Renal cortical epithelial cell (primary cell): ENCODE data around the gene ESRRA. TPM values are rescaled to one million over a fixed set of nuclear protein-coding genes. Genes with fewer than 3 reads are reported as not detected.
A peak's percentile ranks its signal among the peaks of the same experiment; 100 is the strongest.
"Not testable (repeated sequence)": the region's sequence is repeated elsewhere in the genome, so short reads cannot be mapped to it uniquely, and the experiment has no call there.

ENCODE experiments used
- DNase-seq: peaks from one replicate; pipeline ENCODE4 v3.0.0-alpha.2; 2011; ENCODE audit warnings: low read depth
- total RNA-seq: library from RNA; depleted of rRNA; stranded (reverse); fragments of >200 nt; gene quantifications from 2 replicates; pipeline ENCODE4 v1.2.3, GENCODE V29; 2014

The ESRRA gene
- total RNA-seq, 1 donor from 2014 or later, result 54.0 TPM

DNA sequence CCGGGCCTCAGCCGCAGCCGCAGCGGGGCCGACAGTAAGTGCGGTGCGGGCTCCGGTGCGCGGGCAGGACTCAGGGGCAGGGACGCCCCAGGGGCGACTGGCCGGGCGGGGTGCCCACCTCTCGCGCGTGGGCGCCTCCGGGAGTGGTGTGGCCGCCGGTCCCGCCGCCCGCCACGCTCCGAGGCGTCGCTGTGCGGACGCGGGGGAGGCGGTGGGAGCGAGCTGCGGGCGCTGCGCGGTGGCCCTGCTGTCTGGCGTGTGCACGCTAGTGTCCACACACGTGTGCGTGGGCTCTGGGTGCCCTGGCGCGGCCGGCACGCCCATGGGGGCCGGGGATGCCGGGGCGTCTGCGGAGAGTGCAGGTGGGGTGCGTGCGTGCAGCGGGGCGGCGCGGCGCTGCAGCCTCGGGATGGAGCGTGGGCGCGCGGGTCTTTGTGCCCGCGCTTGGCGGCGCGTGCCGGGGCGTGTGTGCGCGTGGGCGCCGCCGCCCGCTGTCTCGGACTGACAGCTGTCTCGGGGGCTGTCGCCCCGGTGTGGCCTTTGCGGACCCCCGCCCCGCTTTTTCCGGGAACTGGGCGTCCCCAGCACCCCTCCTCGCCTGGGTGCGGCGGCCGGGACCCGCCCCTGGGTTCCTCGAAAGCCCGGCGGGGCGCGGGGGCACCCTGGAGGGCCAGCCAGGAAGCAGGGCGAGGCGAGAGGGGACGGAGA lies 13.4 kb upstream of the ESRRA start:
- no peak for DNase-seq

DNA sequence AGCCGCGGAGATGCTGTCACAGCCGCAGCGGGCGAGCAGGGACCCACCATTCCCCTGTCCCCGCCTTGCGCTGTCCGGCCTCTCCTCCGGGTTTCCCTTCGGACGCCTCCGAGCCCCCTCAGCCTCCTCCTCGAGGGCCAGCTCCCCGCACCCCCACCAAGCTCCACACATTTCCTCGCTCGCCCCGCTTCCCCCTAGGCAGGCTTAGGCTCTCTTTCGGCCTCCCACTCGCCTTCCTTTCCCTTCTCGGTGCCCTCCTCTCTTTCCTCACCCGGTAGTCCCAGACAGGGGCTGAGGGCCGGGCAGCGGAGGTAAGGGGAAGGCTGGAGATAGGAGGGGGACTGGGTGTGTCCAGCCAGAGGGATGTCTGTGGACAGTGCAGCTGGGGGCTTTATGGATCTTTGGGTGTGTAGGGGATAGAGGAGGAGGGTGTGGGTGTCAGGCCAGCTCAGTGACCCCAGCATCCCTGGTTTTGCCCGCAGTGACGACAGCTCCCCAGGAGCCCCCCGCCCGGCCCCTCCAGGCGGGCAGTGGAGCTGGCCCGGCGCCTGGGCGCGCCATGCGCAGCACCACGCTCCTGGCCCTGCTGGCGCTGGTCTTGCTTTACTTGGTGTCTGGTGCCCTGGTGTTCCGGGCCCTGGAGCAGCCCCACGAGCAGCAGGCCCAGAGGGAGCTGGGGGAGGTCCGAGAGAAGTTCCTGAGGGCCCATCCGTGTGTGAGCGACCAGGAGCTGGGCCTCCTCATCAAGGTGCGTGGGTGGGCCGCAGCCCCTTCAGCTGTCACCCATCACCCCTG lies 12.7 kb upstream of the ESRRA start:
- no peak for DNase-seq

DNA sequence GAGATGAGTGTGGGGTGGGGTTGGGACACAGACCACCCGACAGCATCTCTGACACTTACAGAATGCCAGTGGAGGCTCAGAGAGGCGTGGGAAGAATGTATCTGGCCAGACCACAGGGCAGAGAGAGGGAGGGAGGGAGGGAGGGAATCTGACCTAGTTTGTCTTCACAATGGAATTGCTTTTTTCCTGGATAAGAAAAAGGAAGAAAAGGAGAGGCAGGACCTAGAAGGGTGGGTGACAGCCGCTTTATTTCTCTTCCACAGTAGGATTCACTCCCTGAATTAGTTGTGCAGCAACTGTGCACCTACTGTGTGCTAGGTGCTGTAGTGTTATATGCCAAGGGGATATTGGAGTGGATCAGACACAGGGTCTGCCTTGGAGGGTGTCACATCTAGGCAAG lies 10.6 kb upstream of the ESRRA start:
- DNase-seq, result peak; percentile 33

DNA sequence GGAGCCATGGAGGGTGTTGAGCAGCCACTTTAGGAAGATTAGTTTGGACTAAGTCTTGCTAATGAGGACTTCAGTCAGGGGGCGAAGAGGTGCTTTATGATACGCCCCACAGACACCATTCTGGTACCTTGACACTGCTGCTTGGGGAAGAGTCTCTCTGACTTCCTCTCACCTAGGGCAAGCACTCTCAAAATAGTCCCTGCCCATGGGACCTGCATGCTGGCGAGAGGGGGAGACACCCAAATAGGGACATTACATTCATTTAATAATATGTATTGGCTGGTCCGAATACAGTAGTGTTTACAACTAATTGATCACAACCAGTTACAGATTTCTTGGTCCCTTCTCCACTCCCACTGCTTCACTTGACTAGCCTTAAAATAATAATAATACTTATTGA lies 9.6 kb upstream of the ESRRA start:
- no peak for DNase-seq

DNA sequence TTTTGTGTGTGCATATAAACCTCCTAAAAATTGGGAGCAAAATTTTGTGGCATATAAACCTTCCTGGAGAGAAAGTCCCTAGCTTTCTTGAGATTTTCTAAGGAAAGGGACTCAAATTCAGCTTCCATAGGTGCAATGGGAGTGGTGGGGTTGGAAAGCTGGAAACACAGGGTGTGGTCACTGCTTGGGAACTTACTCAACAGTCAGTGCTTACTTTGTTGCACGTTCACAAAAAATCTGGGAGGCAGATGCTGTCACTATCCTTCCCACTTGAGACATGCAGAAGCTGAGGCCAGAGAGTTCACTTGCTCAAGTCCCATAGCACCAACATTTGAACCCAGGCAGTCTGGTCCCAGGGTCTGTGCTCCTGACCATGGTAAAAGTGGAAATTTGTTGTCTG lies 9.1 kb upstream of the ESRRA start:
- DNase-seq, result no peak

DNA sequence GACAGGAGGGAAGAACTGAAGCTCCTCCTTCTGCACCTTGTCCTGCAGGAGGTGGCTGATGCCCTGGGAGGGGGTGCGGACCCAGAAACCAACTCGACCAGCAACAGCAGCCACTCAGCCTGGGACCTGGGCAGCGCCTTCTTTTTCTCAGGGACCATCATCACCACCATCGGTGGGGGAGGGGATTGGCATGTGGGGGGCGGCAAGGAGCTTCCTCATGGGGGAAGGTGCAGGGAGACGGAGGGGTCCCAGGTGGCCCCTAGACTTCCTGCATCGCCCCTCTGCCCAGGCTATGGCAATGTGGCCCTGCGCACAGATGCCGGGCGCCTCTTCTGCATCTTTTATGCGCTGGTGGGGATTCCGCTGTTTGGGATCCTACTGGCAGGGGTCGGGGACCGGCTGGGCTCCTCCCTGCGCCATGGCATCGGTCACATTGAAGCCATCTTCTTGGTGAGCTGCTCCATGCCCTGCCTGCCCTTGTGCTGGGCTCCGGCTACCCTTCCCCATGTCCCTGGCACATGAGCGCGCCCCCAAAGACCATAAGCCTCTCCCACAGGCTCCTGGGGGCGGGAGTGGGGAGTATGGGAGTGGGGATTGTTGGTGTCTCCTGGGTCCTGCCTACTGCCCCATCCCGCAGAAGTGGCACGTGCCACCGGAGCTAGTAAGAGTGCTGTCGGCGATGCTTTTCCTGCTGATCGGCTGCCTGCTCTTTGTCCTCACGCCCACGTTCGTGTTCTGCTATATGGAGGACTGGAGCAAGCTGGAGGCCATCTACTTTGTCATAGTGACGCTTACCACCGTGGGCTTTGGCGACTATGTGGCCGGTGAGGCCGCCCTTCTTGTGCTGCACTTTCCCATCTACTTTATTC lies 8.3 kb upstream of the ESRRA start:
- DNase-seq, result no peak

DNA sequence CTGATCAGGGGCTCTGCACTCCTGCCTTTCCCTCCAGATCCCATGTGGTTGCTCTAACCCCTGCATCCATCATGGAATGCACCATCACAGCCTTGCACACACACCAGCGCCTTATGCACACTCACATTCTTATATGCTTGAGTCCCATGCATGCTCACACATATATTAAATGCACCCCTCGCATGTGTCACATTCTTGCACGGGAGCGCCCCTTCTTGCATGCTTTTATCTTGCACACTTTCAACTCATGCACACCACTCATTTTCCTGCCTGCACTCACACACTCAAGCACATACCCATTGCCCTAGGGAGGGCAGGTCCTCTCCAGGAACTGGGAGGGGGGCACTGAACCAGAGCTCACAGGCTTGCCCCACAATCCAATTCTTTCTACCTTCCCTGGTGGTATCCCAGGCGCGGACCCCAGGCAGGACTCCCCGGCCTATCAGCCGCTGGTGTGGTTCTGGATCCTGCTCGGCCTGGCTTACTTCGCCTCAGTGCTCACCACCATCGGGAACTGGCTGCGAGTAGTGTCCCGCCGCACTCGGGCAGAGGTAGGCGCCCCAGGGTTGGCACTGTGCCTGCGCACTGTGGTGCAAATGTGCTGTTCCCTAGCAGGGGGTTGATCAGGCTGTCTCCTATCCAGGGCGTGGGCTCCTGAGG lies 7.5 kb upstream of the ESRRA start:
- peak; percentile 45 for DNase-seq

DNA sequence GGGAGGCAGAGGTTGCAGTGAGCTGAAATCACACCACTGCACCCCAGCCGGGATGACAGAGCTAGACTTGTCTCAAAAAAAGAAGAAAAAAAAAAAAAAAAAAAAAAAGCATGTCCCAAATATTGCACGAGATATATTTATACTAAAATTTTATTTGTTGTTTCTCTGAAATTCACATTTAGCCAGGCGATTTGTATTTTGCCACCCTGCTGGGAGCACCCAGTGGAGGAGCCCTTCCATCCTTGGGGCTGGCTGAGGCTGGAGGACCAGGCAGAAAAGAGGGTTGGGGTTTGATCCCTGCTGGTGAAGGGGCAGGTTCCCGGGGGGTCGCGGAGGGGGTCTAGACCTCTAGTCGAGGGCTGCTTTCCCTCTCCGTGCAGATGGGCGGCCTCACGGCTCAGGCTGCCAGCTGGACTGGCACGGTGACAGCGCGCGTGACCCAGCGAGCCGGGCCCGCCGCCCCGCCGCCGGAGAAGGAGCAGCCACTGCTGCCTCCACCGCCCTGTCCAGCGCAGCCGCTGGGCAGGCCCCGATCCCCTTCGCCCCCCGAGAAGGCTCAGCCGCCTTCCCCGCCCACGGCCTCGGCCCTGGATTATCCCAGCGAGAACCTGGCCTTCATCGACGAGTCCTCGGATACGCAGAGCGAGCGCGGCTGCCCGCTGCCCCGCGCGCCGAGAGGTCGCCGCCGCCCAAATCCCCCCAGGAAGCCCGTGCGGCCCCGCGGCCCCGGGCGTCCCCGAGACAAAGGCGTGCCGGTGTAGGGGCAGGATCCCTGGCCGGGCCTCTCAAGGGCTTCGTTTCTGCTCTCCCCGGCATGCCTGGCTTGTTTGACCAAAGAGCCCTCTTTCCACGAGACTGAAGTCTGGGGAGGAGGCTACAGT lies 6.1 kb upstream of the ESRRA start:
- DNase-seq, result no peak

DNA sequence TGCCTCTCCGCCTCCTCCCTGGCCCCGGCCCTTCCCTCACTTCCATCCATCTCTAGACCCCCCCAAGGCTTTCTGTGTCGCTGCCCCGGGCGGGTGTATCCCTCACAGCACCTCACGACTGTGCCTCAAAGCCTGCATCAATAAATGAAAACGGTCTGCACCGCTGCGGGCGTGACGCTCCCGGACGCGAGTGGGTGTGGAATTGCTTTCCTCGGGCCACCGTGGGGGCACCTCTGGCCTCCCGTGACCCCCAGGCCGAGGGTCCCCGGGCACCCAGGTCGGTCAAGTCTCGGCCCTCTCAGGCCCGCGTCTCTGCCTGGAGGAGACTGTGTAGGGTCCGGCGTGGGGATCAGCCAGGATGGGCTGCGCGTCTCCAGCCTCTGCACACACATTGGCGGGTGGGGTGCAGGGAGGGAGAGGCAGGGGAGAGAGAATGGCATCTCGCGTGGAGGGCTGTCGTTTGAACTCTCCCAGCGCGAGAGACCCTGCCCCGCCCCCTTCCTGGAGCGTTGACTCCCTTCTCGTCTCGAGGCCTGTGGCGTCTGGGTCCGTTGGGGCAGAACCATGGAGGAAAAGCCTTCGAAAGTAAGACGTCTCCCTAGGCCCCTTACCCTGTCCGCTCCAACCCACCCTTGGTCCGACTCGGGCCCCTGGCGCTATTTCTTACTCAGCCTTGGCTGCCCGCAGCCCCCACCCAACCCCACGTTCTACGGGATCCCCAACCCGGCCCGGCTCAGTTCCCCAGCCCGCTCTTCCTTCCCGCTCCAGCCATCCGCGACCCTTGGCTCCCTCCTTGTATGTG lies 5.3 kb upstream of the ESRRA start, which contains the start of gene CATSPERZ:
TSS of gene CATSPERZ (plus strand) at position 512 of the 802 bp plus-strand sequence. CDS start at position 565, 53 bp downstream.
- DNase-seq, result no peak

DNA sequence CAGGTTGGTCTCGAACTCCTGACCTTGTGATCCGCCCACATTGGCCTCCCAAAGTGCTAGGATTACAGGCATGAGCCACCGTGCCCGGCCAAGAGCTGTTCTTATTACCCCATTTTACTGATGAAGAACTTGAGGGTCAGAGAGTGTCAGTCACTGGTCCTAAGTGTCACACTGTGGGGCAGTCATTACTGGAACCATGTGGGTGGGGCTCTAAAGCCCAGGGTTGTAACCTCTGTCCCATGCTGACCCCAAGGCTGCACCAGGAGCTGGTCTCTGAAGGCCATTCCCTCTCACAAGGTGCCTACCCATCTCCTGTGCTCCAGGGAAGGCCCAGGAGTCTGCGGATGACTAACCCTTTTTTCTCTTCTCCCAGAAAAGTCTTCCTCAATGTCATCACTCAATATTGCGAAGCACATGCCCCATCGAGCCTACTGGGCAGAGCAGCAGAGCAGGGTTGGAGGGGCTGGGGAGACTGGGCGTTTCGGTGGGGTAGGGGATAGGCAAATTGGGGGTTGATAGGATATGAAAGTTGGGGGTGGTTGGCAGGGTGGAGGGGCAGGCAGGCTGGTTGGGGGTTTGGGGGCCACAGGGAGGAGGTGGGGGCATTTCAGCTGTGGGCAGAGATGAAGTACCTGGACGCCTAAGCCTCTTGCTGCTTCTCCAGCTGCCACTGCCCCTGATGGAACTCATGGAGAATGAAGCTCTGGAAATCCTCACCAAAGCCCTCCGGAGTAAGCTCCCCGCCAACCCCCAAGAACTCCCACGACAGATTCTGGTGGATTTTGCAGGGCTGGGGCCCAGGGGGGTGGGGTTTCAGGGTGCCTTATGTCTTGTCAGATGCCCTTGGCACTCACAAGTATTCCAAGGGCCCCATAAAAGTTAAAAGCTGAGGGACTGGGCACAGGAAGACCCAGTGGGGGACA lies 2.0 kb upstream of the ESRRA start:
- DNase-seq, result no peak

DNA sequence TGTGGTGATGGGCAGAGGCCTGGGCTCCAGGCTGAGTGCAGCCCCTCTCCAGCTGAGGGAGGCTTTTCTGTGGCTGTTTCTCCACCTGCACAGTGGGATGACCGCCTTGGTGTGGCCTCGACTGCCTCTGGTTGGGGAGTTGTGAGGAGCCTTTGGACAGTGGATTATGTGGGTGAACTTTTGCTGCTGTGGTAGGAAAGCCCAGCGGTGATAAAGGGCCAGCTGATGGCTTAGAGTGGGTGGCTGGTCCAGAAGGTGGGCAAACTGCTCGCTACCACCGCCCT lies 1.4 kb upstream of the ESRRA start:
- no peak for DNase-seq

DNA sequence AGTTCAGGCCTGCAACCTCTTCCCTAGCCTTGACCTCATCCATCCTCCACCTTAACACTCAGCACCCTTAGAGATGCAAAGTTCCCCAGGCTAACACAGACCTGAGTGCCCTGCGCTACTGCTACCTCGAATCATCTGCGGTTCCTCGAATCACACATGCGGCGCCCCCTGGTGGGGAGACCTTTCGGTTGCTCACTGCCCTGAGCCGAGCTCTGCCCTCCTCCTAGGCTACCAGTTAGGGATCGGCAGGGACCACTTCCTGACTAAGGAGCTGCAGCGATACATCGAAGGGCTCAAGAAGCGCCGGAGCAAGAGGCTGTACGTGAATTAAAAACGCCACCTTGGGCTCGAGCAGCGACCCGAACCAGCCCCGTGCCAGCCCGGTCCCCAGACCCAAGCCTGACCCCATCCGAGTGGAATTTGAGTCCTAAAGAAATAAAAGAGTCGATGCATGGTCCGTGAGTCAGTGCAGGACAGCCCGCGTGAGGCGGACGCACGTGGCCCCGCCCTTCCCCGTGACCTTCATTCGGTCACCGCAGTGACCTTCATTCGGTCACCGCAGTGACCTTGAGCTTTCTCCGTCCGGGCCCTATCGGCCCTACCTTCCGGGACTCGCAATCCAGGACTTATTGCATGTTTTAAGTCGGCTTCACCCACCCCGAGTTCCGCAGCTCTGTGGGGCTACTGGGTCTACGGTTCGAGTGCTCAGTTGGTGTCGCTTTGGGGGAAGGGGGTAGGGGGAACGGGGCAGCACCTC lies 830 bp upstream of the ESRRA start:
- peak; percentile 82 for DNase-seq

DNA sequence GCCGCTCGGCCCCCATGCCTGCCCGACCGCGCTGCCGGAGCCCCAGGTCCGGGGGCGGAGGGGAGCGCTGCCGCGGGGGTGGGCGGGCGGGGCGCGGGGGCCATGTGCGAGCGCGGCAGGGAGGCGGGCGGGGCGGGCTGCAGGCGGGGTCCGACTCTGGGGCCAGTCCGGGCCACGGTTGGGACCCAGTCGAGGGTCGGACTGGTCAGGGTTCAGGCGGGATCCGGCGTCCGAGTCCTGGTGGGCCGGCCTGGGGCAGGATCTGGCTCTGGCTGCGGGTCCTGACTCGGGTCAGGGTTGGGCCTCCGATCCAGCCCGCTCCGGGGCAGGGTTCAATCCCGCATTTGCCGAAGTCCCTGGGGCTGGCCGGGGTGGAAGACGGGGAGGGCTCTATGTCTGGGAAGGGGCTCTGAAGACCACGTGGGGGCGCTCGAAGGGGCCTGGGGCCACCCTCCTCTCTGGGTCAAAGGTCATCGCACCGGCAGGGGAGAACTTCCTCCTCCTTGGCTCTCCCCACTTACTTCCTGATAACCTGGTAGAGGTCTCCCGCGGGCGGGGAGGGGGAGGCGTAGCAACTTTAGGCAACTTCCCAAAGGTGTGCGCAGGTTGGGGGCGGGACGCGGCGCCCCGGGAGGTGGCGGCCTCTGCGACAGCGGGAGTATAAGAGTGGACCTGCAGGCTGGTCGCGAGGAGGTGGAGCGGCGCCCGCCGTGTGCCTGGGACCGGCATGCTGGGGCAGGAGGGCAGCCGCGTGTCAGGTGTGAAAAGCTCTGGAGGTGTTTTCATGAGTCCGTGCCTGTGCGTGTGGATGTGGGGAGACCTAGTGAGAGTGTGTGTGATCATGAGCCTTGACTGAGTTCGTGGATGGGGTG lies 603 bp downstream of the ESRRA start:
- no peak for DNase-seq

DNA sequence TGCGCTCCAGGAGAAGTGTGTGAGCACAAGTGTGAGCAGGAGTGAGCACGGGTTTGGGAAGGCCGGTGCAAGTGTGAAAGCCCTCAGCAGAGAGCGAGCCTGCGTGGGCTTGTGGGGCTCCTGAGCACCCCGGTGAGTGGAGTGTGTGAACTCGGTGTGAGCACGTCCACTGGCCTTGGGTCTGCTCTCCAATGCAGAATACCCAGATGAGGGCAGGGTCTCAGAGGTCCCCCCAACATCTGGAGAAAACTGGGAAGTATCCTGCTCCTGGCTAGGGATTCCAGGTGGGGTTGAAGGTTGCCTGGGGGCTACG lies 1.2 kb downstream of the ESRRA start:
- no peak for DNase-seq

DNA sequence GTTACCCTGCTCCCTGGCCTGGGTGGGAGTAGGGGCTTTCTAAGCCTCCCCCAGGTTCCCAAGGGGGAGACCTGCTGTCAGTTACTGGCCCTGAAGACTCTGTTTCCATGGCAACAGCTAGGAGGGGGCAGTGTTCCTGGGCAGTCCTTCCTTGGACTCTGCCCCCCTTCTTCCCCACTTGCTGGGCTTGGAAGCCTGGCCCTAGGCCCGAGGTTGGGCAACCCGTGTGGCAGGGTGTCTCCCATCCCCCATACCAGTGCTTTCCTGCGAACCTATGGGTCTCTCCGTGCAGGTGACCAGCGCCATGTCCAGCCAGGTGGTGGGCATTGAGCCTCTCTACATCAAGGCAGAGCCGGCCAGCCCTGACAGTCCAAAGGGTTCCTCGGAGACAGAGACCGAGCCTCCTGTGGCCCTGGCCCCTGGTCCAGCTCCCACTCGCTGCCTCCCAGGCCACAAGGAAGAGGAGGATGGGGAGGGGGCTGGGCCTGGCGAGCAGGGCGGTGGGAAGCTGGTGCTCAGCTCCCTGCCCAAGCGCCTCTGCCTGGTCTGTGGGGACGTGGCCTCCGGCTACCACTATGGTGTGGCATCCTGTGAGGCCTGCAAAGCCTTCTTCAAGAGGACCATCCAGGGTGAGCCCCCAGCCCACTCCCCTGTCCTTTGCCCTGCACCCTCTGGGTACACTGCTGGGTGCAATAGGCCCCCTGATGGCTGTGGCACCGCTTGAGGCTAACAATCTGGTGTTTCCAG lies 1.7 kb downstream of the ESRRA start:
- DNase-seq, result peak; percentile 58

DNA sequence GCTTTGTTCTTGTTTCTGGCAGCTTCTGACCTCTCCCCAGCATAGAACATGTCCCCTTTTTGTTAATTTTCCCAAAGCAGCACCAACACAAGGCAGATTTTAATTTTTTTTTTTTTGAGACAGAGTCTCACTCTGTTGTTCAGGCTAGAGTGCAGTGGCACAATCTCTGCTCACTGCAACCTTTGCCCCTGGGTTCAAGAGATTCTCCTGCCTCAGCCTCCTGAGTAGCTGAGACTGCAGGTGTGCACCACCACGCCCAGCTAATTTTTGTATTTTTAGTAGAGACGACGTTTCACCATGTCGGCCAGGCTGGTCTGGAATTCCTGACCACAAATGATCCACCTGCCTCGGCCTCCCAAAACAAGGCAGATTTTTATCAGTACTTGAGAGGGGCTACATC lies 2.5 kb downstream of the ESRRA start:
- not testable (repeated sequence) for DNase-seq

DNA sequence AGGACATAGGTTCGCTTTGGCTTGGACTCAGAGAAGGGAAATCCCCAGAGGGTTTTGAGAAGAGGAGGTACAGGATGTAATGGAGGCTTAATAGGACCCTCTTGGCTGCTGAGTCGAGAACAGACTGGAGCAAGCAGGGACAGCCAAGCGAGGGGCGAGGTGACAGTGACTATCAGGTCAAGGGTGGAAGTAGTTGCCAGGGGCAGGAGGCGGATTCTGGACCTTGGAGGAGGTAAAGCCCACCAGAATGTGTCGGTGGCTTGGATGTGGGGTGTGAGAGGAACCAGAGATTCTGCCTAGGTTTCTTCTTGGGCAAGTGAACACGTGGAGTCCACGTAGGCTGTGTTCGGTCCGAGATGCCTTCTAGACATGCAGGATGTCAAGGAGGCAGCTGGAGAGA lies 7.6 kb downstream of the ESRRA start:
- DNase-seq, result no peak
